ENCODE results near the gene ALG12. TPM values are rescaled to one million over a fixed set of nuclear protein-coding genes. Genes with fewer than 3 reads are reported as not detected.
A peak's percentile ranks its signal among the peaks of the same experiment; 100 is the strongest.

ALG12 gene
- total RNA-seq, 1 experiment from 2014 or later = 29.2 TPM

DNA sequence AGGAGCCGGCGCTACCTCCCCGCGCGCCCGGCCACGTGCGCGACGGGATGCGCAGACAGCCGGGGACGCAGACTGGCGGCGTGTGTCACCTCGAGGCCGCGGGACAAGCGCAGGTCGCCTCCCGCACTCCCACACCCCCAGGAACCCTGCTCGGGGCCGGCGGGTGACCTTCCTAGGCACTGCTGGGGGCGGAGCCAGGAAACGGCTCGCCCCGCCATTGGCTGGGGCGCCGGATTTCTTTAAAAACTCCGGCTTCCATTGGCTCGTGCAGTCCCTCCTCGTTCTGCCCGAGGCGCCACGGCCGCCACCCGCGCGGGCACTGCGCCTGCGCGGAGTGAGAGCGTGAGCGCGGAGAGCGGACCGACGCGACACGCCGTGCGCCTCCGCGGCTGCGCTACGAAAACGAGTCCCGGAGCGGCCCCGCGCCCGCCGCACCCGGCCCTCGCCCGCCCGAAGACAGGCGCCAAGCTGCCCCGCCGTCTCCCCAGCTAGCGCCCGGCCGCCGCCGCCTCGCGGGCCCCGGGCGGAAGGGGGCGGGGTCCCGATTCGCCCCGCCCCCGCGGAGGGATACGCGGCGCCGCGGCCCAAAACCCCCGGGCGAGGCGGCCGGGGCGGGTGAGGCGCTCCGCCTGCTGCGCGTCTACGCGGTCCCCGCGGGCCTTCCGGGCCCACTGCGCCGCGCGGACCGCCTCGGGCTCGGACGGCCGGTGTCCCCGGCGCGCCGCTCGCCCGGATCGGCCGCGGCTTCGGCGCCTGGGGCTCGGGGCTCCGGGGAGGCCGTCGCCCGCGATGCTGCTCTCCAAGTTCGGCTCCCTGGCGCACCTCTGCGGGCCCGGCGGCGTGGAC is 42.1 kb upstream of the ALG12 start, which contains the start of gene PIM3 (continued):
- TF ChIP-seq STAT6 (CRISPR knock-in tag; conservative IDR thresholded peaks at IDR 0.05; ENCODE audit: low read depth) (no peak), TEAD1 (CRISPR knock-in tag; IDR thresholded peaks at IDR 0.05) (no peak), SMAD4 (CRISPR knock-in tag; IDR thresholded peaks at IDR 0.05) (no peak), PRDM15 (CRISPR knock-in tag; IDR thresholded peaks at IDR 0.05) (no peak), KAT7 (CRISPR knock-in tag; IDR thresholded peaks at IDR 0.05; ENCODE audit: borderline replicate concordance) (peak; percentile 94), RORB (CRISPR knock-in tag; IDR thresholded peaks at IDR 0.05) (no peak), ZBTB43 (CRISPR knock-in tag; IDR thresholded peaks at IDR 0.05) (no peak), IRF2 (CRISPR knock-in tag; IDR thresholded peaks at IDR 0.05; ENCODE audit: borderline replicate concordance, low read depth) (no peak), MAX (CRISPR knock-in tag; IDR thresholded peaks at IDR 0.05) (peak; percentile 72; the same call in 1 of the 2 replicates), HMGA2 (CRISPR knock-in tag; IDR thresholded peaks at IDR 0.05) (no peak), ZSCAN18 (CRISPR knock-in tag; IDR thresholded peaks at IDR 0.05) (no peak), NR2C2 (CRISPR knock-in tag; IDR thresholded peaks at IDR 0.05) (no peak)
- TF ChIP-seq, protein P1, sequence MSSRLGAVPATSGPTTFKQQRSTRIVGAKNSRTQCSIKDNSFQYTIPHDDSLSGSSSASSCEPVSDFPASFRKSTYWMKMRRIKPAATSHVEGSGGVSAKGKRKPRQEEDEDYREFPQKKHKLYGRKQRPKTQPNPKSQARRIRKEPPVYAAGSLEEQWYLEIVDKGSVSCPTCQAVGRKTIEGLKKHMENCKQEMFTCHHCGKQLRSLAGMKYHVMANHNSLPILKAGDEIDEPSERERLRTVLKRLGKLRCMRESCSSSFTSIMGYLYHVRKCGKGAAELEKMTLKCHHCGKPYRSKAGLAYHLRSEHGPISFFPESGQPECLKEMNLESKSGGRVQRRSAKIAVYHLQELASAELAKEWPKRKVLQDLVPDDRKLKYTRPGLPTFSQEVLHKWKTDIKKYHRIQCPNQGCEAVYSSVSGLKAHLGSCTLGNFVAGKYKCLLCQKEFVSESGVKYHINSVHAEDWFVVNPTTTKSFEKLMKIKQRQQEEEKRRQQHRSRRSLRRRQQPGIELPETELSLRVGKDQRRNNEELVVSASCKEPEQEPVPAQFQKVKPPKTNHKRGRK (CRISPR knock-in tag; IDR thresholded peaks at IDR 0.05; ENCODE audit: borderline replicate concordance) = no peak
- TF ChIP-seq, protein P2, sequence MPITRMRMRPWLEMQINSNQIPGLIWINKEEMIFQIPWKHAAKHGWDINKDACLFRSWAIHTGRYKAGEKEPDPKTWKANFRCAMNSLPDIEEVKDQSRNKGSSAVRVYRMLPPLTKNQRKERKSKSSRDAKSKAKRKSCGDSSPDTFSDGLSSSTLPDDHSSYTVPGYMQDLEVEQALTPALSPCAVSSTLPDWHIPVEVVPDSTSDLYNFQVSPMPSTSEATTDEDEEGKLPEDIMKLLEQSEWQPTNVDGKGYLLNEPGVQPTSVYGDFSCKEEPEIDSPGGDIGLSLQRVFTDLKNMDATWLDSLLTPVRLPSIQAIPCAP (CRISPR knock-in tag; IDR thresholded peaks at IDR 0.05) = no peak
- TF ChIP-seq, protein P3, sequence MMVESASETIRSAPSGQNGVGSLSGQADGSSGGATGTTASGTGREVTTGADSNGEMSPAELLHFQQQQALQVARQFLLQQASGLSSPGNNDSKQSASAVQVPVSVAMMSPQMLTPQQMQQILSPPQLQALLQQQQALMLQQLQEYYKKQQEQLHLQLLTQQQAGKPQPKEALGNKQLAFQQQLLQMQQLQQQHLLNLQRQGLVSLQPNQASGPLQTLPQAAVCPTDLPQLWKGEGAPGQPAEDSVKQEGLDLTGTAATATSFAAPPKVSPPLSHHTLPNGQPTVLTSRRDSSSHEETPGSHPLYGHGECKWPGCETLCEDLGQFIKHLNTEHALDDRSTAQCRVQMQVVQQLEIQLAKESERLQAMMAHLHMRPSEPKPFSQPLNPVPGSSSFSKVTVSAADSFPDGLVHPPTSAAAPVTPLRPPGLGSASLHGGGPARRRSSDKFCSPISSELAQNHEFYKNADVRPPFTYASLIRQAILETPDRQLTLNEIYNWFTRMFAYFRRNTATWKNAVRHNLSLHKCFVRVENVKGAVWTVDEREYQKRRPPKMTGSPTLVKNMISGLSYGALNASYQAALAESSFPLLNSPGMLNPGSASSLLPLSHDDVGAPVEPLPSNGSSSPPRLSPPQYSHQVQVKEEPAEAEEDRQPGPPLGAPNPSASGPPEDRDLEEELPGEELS (CRISPR knock-in tag; IDR thresholded peaks at IDR 0.05) = no peak; the same call in none of the 2 replicates
- TF ChIP-seq, protein P4, sequence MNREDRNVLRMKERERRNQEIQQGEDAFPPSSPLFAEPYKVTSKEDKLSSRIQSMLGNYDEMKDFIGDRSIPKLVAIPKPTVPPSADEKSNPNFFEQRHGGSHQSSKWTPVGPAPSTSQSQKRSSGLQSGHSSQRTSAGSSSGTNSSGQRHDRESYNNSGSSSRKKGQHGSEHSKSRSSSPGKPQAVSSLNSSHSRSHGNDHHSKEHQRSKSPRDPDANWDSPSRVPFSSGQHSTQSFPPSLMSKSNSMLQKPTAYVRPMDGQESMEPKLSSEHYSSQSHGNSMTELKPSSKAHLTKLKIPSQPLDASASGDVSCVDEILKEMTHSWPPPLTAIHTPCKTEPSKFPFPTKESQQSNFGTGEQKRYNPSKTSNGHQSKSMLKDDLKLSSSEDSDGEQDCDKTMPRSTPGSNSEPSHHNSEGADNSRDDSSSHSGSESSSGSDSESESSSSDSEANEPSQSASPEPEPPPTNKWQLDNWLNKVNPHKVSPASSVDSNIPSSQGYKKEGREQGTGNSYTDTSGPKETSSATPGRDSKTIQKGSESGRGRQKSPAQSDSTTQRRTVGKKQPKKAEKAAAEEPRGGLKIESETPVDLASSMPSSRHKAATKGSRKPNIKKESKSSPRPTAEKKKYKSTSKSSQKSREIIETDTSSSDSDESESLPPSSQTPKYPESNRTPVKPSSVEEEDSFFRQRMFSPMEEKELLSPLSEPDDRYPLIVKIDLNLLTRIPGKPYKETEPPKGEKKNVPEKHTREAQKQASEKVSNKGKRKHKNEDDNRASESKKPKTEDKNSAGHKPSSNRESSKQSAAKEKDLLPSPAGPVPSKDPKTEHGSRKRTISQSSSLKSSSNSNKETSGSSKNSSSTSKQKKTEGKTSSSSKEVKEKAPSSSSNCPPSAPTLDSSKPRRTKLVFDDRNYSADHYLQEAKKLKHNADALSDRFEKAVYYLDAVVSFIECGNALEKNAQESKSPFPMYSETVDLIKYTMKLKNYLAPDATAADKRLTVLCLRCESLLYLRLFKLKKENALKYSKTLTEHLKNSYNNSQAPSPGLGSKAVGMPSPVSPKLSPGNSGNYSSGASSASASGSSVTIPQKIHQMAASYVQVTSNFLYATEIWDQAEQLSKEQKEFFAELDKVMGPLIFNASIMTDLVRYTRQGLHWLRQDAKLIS (CRISPR knock-in tag; IDR thresholded peaks at IDR 0.05; ENCODE audit: borderline replicate concordance) = no peak
- TF ChIP-seq, protein P5, sequence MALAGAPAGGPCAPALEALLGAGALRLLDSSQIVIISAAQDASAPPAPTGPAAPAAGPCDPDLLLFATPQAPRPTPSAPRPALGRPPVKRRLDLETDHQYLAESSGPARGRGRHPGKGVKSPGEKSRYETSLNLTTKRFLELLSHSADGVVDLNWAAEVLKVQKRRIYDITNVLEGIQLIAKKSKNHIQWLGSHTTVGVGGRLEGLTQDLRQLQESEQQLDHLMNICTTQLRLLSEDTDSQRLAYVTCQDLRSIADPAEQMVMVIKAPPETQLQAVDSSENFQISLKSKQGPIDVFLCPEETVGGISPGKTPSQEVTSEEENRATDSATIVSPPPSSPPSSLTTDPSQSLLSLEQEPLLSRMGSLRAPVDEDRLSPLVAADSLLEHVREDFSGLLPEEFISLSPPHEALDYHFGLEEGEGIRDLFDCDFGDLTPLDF (CRISPR knock-in tag; IDR thresholded peaks at IDR 0.05) = no peak

Measured in WTC11 (cell line).